GM12801 (cell line): ENCODE data around the gene HS2ST1.

Source experiments
- CTCF ChIP-seq: IDR thresholded peaks from one replicate; pipeline ENCODE4 v1.5.1; 2011; ENCODE audit warnings: control low read depth; ENCODE audit not compliant: insufficient read length; ENCODE audit errors: extremely low read depth

HS2ST1 gene

DNA sequence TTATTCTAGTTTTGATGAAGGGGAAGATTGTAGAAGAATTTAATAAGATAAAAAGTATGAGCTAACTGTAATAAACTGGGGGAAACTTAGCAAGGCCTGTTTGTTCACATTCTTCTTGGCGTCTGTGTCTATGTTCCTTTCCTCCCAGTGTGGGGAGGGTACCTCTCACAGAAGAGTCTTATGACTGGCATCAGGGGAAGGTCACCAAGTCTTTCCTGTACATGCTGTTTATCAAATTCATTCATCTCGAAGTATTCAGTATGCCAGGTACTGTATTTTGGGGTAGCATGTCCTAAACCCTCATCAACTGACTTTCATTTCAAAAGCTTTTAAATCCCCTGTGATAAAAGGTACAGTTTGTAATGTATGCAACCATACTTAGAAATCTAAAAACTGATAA lies 78.4 kb downstream of the HS2ST1 start:
- no peak for TF ChIP-seq CTCF

GRCh38 chr1:86993269-86993985 lies 79.0 kb downstream of the HS2ST1 start:
- TF ChIP-seq CTCF: no peak

DNA sequence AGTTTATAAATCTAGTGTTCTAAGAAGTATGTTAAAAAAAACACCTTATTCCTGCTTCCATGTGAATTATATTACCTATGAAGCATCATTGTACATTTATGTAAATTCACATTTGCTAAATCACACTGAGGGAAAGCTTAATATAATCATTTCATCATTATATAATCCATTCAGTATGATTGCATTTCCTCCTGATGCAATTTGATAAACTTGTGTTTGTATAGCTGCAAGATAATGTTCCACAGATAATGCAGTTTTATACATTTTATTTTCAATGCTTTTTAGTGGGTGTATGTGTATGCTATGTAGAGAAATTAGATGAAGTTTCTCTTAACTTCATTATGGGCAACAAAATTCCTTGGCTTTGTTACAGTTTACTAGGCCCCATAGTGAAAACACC lies 79.6 kb downstream of the HS2ST1 start:
- TF ChIP-seq CTCF: no peak

DNA sequence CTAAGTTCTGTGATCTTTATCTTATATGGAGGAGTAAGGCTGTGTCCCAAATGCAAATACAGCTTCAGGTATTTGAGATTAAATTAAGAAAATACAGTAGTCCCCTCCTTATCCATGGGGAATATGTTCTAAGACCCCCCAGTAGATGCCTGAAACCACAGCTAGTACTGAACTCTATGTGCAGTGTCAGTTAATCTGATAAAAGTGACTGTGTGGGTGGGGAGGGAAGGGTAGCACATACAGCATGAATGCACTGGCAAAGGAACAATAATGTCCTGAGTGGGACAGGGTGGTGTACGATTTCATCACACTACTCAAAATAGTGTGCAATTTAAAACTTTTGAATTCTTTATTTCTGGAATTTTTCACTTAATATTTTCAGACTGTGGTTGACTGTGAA lies 83.1 kb downstream of the HS2ST1 start:
- no peak for TF ChIP-seq CTCF

DNA sequence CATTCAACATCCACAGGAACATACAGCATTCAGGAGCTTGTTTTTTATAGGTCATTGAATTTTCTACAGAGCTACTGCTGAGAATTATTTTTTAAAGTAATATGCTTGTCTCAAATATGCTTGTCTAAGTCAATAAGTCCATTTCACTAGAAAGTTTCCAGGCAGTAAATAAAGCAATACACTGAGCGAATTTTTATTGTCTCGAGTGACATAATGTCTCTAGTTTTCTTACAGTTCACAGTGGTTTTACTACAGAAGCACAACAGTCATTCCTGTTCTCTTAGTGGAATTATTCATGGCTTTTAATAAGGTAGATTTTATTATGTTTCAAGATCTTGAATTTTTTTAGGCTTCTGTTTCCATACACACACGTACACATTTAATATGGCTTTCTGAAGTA lies 83.8 kb downstream of the HS2ST1 start:
- no peak for TF ChIP-seq CTCF

DNA sequence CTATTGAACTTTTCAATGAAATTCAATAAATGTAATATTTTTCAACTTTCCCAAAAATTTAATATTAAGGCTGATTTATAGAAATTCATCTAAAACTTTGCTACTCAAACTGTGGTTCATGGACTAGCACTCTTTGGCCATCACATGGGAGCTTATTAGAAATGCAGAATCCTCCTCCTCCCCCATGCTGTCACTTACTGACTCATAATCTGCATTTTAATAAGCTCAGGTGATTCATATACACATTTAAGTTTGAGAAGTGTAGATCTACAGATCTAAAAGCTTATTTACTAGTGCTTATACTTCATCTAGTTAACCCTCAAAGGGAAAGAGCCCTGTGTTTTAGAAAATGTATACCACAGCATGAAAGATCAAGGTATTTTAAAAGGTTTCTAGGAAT lies 84.3 kb downstream of the HS2ST1 start:
- TF ChIP-seq CTCF: no peak

- no peak for TF ChIP-seq CTCF
Observed at GRCh38 chr1:87000460-87000859, 86.0 kb downstream of the HS2ST1 start.
